ENCODE measurements around the gene ACACA. TPM values are rescaled to one million over a fixed set of nuclear protein-coding genes. Genes with fewer than 3 reads are reported as not detected.

The ACACA gene
- total RNA-seq, 8 experiments from 2014 or later: 38.5 to 94.5 (median 47.3) TPM

DNA sequence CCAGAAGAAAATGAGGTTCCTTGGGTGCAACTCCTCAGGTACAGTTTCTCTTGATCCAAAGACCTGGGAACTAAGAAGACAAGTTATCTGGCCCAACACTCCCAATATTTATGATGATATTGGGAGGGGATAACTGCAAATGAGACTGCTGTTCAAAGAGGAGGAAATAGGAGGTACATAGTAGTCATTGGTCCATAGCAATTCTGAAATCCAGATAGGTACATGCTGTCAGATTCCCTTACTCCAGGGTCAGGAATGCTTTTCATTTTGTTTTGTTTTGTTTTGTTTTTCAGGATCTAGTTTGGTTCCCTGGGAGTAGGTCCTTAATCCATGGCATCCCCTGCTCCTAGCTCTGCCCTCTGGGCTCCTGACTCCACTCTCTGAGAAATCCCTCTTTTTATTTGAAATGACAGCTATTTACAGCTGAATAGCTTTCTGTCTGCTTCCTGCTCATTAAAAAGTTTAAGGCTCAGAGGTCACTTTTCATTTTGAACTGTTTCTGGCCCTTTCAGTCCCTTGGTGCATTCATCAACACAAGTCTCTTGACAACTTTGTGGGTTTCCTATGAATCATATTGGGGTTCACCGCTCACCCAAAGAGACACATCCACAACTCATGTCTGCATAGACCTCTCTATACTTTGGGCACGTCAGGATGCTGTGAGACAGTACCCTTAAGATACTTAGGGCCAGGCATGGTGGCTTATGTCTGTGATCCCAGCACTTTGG, 141.0 kb downstream of the ACACA start:
- in situ Hi-C loops (cut with MboI; ENCODE audit: low pct_unique_long_range_greater_than_20kb in 2 of 9, low sequenced_read_pairs in 9 of 9, unreplicated experiment in 9 of 9): no loop called here
- H3K4me3 ChIP-seq: no peak overlapping the region
- H3K4me1 ChIP-seq (replicated peaks in 1 of 2): no peaks in the 10 kb centered on the region
- no peak overlapping the region for H3K27ac ChIP-seq
- no peak for ATAC-seq (replicated peaks in 6 of 8)
- WGBS, 10 experiments: 83 to 100% (median 100%) methylated on average over 1 to 2 of the region's 2 CpGs; no CpG with 5 or more reads in 3 of the 10 experiments

DNA sequence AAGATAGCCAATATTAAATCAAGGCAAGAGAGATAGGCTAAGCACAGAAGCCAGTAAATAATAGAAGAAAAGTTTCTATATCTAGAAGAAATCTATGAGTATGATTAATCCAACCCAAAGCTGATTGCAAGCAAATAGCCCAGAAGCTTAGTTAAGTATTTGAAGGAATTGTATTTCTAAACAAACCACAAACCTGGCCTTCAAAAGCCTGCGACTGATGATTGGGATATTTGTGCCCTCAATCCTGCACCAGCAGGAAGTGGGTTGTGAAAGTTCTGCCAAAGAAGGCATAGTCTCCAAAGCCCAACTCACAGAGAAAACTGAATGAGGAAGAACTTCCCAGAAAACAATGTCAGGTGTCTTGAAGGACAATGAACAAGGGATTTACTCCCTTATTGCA, 145.3 kb downstream of the ACACA start:
- in situ Hi-C loops (cut with MboI; ENCODE audit: low pct_unique_long_range_greater_than_20kb in 2 of 9, low sequenced_read_pairs in 9 of 9, unreplicated experiment in 9 of 9): no loop called here
- Histone ChIP-seq H3K4me3 (no peak overlapping the region), H3K27ac (no peak overlapping the region), H3K4me1 (replicated peaks in 1 of 2) (no peaks in the 10 kb centered on the region)
- WGBS, 10 experiments: 89 to 100% (median 100%) methylated on average over 1 of the region's 1 CpG; no CpG with 5 or more reads in 4 of the 10 experiments
- ATAC-seq (replicated peaks in 6 of 8): no peak

DNA sequence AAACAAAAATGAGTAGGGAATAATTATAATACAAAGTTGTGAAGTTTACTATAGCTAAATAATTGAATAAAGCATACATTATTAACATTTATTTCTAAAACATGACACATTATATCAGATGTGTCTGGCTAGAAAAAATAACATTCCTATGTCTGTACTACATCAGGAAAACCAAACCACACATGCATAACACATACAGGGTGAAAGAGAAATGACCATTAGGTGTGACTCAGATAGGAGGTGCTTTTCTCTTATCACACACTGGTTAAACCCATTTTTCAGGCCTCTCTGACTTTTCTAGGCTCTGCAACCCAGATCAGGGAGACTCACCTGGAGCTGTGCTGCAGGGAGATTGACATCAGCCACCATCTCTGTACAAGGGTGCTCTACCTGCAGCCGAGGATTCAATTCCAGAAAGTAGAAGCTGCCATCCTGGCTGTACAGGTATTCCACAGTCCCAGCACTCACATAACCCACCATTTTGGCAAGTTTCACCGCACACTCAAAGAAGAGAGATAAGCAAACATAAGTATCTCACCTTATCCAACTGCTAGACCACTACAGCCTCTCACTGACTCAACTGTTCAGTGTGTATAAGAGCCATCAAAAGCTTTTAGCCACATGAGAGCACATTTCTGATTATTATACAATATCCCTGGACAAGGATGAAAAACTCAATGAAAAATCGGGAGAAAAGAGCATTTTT, 147.5 kb downstream of the ACACA start:
- ATAC-seq (replicated peaks in 6 of 8): peak in 2 of 8 experiments; percentile 72 to 75
- Histone ChIP-seq H3K4me1 (replicated peaks in 1 of 2) (no peaks in the 10 kb centered on the region), H3K4me3 (no peak overlapping the region), H3K27ac (no peak overlapping the region)
- in situ Hi-C loops (cut with MboI; ENCODE audit: low pct_unique_long_range_greater_than_20kb in 2 of 9, low sequenced_read_pairs in 9 of 9, unreplicated experiment in 9 of 9): no loop called here
- WGBS, 10 experiments: 51 to 100% (median 90%) methylated on average over 1 to 3 of the region's 3 CpGs; no CpG with 5 or more reads in 2 of the 10 experiments

- ATAC-seq (replicated peaks in 6 of 8): no peak
- no peaks in the 10 kb centered on the region for H3K4me1 ChIP-seq (replicated peaks in 1 of 2)
- 100% methylated on average over 1 of the region's 1 CpG; no CpG with 5 or more reads in 5 of the 10 experiments for WGBS, 10 experiments
These were observed 150.0 kb downstream of the ACACA start for GRCh38 chr17:37256627-37257026.

GRCh38 chr17:37255432-37255831, 151.2 kb downstream of the ACACA start:
- in situ Hi-C loops (cut with MboI; ENCODE audit: low pct_unique_long_range_greater_than_20kb in 2 of 9, low sequenced_read_pairs in 9 of 9, unreplicated experiment in 9 of 9): no loop called here
- no peak for ATAC-seq (replicated peaks in 6 of 8)
- 61 to 100% (median 100%) methylated on average over 1 to 5 of the region's 5 CpGs; no CpG with 5 or more reads in 1 of the 10 experiments for WGBS, 10 experiments
- H3K4me1 ChIP-seq (replicated peaks in 1 of 2): no peaks in the 10 kb centered on the region
- no peak overlapping the region for H3K27ac ChIP-seq
- H3K4me3 ChIP-seq: no peak overlapping the region

More at GRCh38 chr17:37256627-37257026, 150.0 kb downstream of the ACACA start:
- in situ Hi-C loops (cut with MboI; ENCODE audit: low pct_unique_long_range_greater_than_20kb in 2 of 9, low sequenced_read_pairs in 9 of 9, unreplicated experiment in 9 of 9): no loop called here
- H3K27ac ChIP-seq: no peak overlapping the region
- no peak overlapping the region for H3K4me3 ChIP-seq

GRCh38 chr17:37247825-37248224, 158.8 kb downstream of the ACACA start:
- Histone ChIP-seq H3K4me1 (replicated peaks in 1 of 2) (no peaks in the 10 kb centered on the region), H3K4me3 (no peak overlapping the region), H3K27ac (no peak overlapping the region)
- in situ Hi-C loops (cut with MboI; ENCODE audit: low pct_unique_long_range_greater_than_20kb in 2 of 9, low sequenced_read_pairs in 9 of 9, unreplicated experiment in 9 of 9): loop anchor here in 5 of 9 experiments (25.0 kb wide), 2 partner anchors 89 to 636 kb away; partner anchors contain the start of gene MRM1 (in 5 of the 5)
- 83 to 100% (median 100%) methylated on average over 1 to 4 of the region's 4 CpGs; no CpG with 5 or more reads in 3 of the 10 experiments for WGBS, 10 experiments
- no peak for ATAC-seq (replicated peaks in 6 of 8)

DNA sequence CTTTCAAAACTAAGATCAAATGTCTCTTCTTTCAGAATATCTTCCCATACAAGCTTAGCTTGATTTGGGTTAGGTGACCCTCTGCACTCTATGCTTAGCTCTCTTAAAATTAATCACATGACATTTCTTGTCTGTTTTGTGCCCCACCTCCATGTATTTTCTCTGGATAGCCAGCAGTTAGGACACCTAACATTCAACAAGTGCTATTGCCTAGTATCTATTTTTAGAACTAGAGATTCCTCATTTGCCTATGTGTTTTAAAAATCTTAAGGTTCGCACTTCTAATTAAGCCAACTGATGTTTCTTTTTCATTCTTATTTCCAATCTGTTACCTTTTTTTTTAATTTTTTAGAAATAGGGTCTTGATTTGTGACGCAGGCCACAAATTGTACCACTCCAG, 160.6 kb downstream of the ACACA start:
- in situ Hi-C loops (cut with MboI; ENCODE audit: low pct_unique_long_range_greater_than_20kb in 2 of 9, low sequenced_read_pairs in 9 of 9, unreplicated experiment in 9 of 9): loop anchor here in 5 of 9 experiments (25.0 kb wide), 2 partner anchors 91 to 634 kb away; partner anchors contain the start of gene MRM1 (in 5 of the 5)
- 92 to 100% (median 100%) methylated on average over 1 to 2 of the region's 2 CpGs for WGBS, 10 experiments
- ATAC-seq (replicated peaks in 6 of 8): no peak

GRCh38 chr17:37240381-37240780, 166.3 kb downstream of the ACACA start:
- WGBS, 10 experiments: 80 to 100% (median 93%) methylated on average over 2 to 5 of the region's 5 CpGs; no CpG with 5 or more reads in 2 of the 10 experiments
- in situ Hi-C loops (cut with MboI; ENCODE audit: low pct_unique_long_range_greater_than_20kb in 2 of 9, low sequenced_read_pairs in 9 of 9, unreplicated experiment in 9 of 9): loop anchor here in 5 of 9 experiments (25.0 kb wide), 2 partner anchors 97 to 628 kb away; partner anchors contain the start of gene MRM1 (in 5 of the 5)
- no peak for ATAC-seq (replicated peaks in 6 of 8)
- H3K4me3 ChIP-seq: no peak overlapping the region
- H3K4me1 ChIP-seq (replicated peaks in 1 of 2): no peaks in the 10 kb centered on the region
- H3K27ac ChIP-seq: no peak overlapping the region

More for the DNA sequence above, 160.6 kb downstream of the ACACA start:
- Histone ChIP-seq H3K4me3 (no peak overlapping the region), H3K4me1 (replicated peaks in 1 of 2) (no peaks in the 10 kb centered on the region), H3K27ac (no peak overlapping the region)

DNA sequence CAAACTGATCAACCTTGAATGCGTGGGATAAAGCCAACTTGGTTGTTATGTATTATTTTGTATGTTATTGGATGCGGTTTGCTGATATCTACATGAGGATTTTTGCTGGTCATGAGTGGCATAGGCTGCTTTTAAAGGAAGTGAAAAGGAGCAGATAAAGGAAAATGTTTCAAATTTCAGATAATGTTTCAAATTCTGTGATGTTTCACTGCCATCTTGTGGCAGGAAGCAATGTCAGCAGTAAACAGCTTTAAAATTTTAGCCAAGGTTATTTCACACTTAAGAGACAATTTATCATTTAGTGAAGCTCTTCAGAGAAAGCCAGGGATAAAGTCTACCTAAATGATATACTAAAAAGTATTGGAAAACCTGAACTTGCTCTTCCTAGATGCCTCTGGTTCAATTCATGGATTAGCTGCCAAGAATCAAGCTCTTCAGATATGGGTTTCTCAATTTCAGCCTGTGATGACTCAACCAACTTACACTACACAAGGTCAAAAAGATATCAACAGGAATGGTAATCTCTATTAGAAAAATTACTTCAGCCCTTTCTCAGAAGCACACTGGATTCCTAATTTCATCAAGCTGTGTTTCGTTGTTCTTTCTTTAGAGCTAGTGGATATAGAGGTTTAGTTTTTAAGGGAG, 166.8 kb downstream of the ACACA start:
- peak in 2 of 8 experiments; percentile 43 to 73 for ATAC-seq (replicated peaks in 6 of 8)
- in situ Hi-C loops (cut with MboI; ENCODE audit: low pct_unique_long_range_greater_than_20kb in 2 of 9, low sequenced_read_pairs in 9 of 9, unreplicated experiment in 9 of 9): loop anchor here in 5 of 9 experiments (25.0 kb wide), 2 partner anchors 97 to 628 kb away; partner anchors contain the start of gene MRM1 (in 5 of the 5)
- H3K4me3 ChIP-seq: no peak overlapping the region
- H3K27ac ChIP-seq: no peak overlapping the region
- 74 to 100% (median 88%) methylated on average over 1 to 3 of the region's 3 CpGs for WGBS, 10 experiments
- H3K4me1 ChIP-seq (replicated peaks in 1 of 2): no peaks in the 10 kb centered on the region

DNA sequence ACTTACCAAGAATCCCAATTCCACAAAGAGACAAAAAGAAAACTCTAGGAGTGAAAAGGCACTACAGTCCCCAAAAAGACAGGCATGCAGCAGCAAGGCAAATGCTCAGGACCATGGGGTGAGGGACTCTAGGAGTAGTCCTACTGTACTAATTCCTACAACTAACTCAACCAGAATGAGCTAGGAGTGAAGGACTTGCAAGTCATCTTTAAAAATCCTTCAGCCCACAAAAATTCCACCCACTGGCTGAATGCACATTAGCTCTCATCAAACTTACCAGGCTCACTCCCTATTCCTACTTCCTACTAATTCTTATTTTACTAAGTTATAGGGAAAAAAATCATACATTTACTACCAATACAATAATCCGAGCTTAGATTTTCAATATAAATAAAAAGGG, 172.5 kb downstream of the ACACA start:
- Histone ChIP-seq H3K4me1 (replicated peaks in 1 of 2) (peaks cover 0 to 8% of the 10 kb centered on the region in 2 donors), H3K27ac (no peak overlapping the region), H3K4me3 (no peak overlapping the region)
- 83 to 100% (median 95%) methylated on average over 1 of the region's 1 CpG; no CpG with 5 or more reads in 4 of the 10 experiments for WGBS, 10 experiments
- ATAC-seq (replicated peaks in 6 of 8): peak in 1 of 8 experiments; percentile 35
- in situ Hi-C loops (cut with MboI; ENCODE audit: low pct_unique_long_range_greater_than_20kb in 2 of 9, low sequenced_read_pairs in 9 of 9, unreplicated experiment in 9 of 9): loop anchor here in 5 of 9 experiments (25.0 kb wide), 2 partner anchors 103 to 622 kb away; partner anchors contain the start of gene MRM1 (in 5 of the 5)

- WGBS, 10 experiments: 55 to 100% (median 81%) methylated on average over 3 to 11 of the region's 11 CpGs; no CpG with 5 or more reads in 1 of the 10 experiments
- in situ Hi-C loops (cut with MboI; ENCODE audit: low pct_unique_long_range_greater_than_20kb in 2 of 9, low sequenced_read_pairs in 9 of 9, unreplicated experiment in 9 of 9): loop anchor here in 5 of 9 experiments (25.0 kb wide), 2 partner anchors 104 to 621 kb away; partner anchors contain the start of gene MRM1 (in 5 of the 5)
- peak in 3 of 8 experiments; percentile 22 to 63 (median 53) for ATAC-seq (replicated peaks in 6 of 8)
- Histone ChIP-seq H3K4me1 (replicated peaks in 1 of 2) (peaks cover 0 to 8% of the 10 kb centered on the region in 2 donors), H3K27ac (no peak overlapping the region), H3K4me3 (no peak overlapping the region)
These were observed 173.6 kb downstream of the ACACA start for GRCh38 chr17:37233036-37233435.

GRCh38 chr17:37231887-37232286, 174.7 kb downstream of the ACACA start:
- H3K4me3 ChIP-seq: no peak overlapping the region
- no peak for ATAC-seq (replicated peaks in 6 of 8)
- no peak overlapping the region for H3K27ac ChIP-seq
- whole genome bisulfite sequencing, 10 experiments: 83 to 100% (median 100%) methylated on average over 1 to 2 of the region's 2 CpGs; no CpG with 5 or more reads in 3 of the 10 experiments
- in situ Hi-C loops (cut with MboI; ENCODE audit: low pct_unique_long_range_greater_than_20kb in 2 of 9, low sequenced_read_pairs in 9 of 9, unreplicated experiment in 9 of 9): loop anchor here in 5 of 9 experiments (25.0 kb wide), 2 partner anchors 105 to 620 kb away; partner anchors contain the start of gene MRM1 (in 5 of the 5)
- H3K4me1 ChIP-seq (replicated peaks in 1 of 2): peaks cover 0 to 8% of the 10 kb centered on the region in 2 donors

Measured in motor neuron (in vitro differentiated cells).